Choroid plexus epithelial cell (primary cell): Measurements from ENCODE around the gene DIAPH3.

Experiments used
- DNase-seq: peaks from one replicate; pipeline ENCODE4 v3.0.0-alpha.2; 2010; ENCODE audit warnings: low read depth
- H3K4me3 ChIP-seq: 2 replicates; pipeline ENCODE4 v1.5.1; 2011; ENCODE audit warnings: low read depth, mild to moderate bottlenecking, control low read depth, low read length, moderate library complexity
- CTCF ChIP-seq: conservative IDR thresholded peaks from 2 replicates; pipeline ENCODE4 v1.5.1; 2011; ENCODE audit warnings: low read depth, mild to moderate bottlenecking, control low read depth, inconsistent platforms, low read length, moderate library complexity

The DIAPH3 gene

DNA sequence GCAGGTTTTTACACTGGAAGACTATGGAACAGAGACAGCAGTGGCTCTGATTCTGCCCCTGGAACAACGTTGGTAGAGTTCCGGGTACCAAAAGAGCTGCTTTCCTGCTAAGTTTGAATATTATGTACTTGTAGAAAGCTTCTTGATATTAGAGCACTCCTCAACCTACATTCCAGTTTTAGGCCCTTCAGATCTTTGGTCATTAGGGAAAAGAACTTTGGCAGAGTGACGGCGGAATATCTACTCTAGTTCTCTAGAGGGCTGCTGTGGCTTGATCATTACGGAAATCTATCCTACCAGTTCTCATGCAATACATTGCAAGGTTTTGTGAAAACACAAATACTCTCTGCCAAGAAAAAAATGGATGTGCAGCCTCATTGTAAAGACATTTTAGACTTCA, 415.7 kb downstream of the DIAPH3 start:
- no peak for DNase-seq
- TF ChIP-seq CTCF = no peak
- H3K4me3 ChIP-seq = no peak overlapping the region

GRCh38 chr13:59747529-59747928, 416.2 kb downstream of the DIAPH3 start:
- H3K4me3 ChIP-seq = no peak overlapping the region
- TF ChIP-seq CTCF = no peak
- no peak for DNase-seq

GRCh38 chr13:59746291-59746962, 417.3 kb downstream of the DIAPH3 start:
- DNase-seq = peak; percentile 54
- no peak overlapping the region for H3K4me3 ChIP-seq
- TF ChIP-seq CTCF = no peak

- peak; percentile 62 for DNase-seq
Measured at GRCh38 chr13:59745392-59745788, 418.3 kb downstream of the DIAPH3 start.

DNA sequence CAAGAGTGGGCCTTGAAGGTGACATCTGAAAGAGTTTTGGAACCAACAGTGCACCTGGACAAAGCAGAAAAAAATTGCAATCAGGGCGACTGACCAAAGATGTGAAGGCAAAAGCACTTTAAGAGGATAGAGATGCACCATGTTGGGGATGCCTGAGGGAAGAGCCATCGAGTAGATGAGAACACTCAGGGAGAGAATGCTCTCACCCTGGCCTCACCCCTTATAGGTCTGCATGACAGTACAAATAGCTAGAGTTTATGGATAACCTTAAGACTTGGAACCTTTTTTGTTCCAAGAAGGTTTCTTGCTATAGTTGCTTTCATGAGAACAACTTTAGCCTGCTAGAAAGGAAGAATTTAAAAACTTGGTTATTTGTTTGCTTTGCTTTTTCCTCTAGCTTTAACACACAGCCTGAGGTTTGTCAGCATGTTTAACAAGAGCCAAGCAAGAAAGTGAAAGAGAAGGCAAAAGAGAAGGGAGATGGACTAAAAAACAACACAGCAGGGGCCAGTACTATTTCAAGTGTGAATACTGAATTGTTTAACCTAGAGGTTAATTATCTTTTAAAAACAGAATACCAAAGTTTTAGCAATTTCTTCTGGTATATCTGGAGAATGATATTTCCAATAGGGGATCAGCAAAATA, 418.9 kb downstream of the DIAPH3 start:
- no peak overlapping the region for H3K4me3 ChIP-seq
- DNase-seq = peak; percentile 69
- TF ChIP-seq CTCF = no peak

More at GRCh38 chr13:59745392-59745788, 418.3 kb downstream of the DIAPH3 start:
- TF ChIP-seq CTCF = no peak
- H3K4me3 ChIP-seq = no peak overlapping the region

DNA sequence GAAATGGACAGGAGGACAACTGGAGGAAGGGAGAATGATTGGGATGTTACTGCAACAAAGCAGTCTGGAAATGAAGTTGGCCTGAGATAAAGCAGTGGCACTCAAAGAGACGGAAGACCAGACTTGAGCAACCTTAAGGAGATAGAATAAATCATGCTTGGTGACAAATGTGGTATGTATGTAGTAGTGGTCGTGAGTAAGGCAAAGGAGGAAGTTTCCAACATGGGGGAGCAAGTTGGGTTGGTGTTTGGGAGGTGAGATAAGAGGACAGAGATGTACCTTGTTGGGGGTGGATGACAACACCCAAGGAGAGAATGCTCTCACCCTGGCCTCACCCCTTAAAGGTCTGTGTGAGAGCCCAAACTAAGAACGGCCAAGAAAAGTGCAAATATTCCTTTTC, 420.5 kb downstream of the DIAPH3 start:
- DNase-seq = no peak
- no peak overlapping the region for H3K4me3 ChIP-seq
- TF ChIP-seq CTCF = no peak

GRCh38 chr13:59742467-59742866, 421.3 kb downstream of the DIAPH3 start:
- no peak overlapping the region for H3K4me3 ChIP-seq
- no peak for TF ChIP-seq CTCF
- no peak for DNase-seq
